ENCODE measurements around the gene MCRIP1.

DNA sequence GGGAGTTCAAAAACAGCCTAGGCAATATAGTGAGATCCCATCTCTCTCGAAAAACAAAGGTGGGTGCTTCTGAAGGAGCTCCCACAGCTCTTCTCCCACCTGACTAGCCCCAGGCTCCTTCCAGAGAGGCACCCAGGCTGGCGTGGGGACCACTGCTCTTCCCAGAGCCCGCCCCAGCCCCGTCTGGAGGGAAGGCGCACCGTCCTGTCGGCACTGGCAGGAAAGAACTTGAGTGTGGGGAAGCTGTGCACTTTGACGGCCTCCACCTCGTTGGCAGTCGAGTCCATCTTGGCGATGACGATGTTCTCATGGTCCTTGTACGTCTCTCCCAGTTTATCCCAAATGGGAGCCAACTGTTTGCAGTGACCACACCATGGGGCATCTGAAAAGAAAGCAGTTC is 12.3 kb upstream of the MCRIP1 start:
- TF ChIP-seq CTCF (IDR thresholded peaks at IDR 0.05; ENCODE audit: insufficient read depth, low read depth, low read length) (no peak), EZH2 (IDR thresholded peaks at IDR 0.05; ENCODE audit: insufficient read depth, low read length) (no peak)

All from astrocyte (in vitro differentiated cells and primary cell).